GM19395 (cell line): ENCODE data around the gene RSBN1L.

Experiments
- ATAC-seq: cut with Tn5 transposase; IDR thresholded peaks from one replicate; pipeline ENCODE4 v1.9.1; 2021; ENCODE audit warnings: mild to moderate bottlenecking, moderate library complexity; ENCODE audit not compliant: unreplicated experiment

The RSBN1L gene

DNA sequence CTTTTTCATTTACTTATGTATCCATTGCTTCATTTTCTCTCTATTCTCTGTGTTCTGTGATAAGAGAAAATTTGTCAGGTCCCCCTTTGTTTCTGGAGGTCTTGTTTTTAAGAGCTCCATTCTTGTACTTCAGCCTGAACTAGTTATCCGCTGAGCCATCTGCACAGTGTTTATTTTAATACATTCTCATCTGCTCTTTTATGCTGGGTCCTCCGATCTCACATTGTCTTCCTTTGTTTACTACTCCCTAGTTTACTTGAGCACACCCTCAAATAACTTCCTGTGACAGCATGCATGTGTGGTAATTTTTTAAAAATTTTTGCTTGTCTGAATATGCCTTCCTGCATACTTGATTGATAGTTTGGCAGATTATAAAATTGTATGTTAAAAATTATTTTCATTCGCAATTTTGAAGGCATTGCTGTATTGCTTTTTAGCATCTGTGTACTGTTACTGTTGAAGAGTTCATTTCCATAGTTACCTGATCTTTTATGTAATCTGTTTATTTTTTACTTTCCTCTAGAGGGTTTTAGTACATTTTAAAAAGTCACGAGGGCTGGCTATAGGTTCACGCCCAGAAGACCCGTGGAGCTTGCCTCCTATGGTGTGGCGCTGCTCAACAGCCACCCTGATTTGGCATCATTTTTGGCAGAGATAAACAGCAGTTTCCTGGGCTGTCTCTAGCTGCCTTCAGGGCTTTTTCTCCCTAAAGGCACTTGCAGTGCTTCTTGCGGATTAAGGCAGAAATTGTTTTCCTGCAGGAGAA is 31.9 kb downstream of the RSBN1L start:
- ATAC-seq, result no peak

DNA sequence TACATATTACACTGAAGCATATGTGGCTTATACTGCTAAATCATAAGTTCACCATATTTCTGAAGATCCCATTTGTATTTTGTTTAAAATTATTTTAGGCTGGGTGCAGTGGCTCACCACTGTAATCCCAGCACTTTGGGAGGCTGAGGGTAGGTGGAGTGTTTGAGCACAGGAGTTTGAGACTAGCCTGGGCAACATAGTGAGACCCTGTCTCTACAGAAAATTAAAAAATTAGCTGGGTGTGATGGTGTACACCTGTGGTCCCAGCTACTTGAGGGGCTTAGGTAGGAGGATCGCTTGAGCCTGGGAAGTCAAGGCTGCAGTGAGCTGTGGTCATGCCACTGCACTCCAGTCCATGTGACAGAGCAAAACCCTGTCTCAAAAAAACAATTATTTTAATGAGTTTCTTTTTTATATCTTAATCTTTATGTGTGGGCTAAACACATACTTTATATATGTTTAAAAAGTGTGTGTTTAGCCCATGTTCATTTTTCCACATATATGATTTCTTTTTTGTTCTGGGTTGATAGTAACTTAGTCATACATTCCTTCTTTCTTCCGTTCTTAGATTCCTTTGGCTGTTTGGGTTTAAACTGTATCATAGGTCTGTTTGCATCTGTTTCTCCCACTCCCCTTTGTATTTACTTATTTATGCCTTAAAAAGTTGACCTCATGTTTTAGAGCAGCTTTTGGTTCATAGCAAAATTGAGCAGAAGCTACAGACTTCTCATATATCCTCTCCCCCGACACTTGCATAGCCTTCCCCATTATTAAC is 33.5 kb downstream of the RSBN1L start:
- ATAC-seq, result no peak

DNA sequence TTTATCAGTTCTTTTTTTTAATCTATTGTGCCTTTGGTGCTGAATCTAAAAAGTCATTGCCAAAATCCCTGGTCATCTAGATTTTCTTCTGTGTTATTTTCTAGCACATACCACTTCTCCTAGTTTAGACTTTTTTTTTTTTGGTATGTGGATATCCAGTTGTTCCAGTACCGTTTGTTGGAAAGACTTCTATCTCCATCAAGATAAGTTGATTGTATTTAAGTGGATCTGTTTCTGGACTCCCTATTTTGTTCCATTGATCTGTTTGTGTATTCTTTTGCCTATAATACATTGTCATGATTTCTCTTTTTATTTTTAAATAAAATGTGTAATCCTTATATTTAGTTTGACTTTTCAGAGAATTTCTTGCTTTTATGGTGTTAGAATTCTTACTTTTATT is 35.5 kb downstream of the RSBN1L start:
- ATAC-seq, result no peak

DNA sequence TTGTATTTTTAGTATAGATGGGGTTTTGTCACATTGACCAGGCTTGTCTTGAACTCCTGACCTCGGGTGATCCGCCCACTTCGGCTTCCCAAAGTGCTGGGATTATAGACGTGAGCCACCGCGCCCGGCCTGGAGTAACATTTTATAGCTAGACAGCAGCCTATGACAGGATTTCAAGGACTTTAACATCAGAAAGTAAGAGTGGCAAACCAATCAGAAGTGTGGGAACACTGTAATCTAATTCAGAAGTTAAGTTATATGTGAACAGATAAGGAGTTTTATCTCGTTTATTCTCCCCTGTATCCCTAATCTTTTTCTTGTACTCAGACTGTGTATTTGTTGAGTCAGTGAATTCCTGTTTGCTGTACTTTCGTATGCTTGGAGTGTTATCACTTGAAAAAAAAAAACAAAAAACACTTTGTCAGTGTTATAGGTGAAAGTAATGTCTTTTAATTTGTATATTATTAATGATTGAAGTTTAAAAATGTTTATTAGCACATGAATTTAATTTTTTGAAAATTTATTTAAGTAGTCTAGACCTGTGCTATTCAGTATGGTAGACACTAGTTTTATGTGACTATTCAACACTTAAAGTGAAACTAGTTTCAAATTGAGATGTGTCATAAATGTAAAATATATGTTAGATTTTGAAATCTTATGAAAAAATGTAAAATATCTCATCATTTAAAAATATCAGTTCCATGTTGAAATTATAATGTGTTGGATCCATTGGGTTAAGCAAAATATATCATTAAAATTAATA is 38.6 kb downstream of the RSBN1L start:
- ATAC-seq, result no peak

DNA sequence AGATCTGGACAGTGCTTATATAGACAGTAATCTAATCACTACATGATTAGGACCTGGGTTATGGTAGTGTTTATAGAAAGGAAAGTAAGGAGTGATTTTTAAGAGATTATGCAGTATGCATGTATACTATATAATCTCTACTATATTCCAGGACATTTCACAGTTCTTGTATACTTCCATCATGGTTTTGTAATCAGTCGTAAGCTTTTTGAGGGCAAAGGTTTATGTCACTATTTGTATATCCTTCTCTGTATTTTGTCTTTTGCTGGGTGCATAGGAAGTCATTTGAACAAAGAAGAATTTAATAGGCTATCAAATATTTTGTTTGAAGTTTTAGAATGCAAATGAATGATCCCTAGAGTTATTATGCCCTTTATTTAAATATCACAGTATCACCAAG is 39.2 kb downstream of the RSBN1L start:
- no peak for ATAC-seq

DNA sequence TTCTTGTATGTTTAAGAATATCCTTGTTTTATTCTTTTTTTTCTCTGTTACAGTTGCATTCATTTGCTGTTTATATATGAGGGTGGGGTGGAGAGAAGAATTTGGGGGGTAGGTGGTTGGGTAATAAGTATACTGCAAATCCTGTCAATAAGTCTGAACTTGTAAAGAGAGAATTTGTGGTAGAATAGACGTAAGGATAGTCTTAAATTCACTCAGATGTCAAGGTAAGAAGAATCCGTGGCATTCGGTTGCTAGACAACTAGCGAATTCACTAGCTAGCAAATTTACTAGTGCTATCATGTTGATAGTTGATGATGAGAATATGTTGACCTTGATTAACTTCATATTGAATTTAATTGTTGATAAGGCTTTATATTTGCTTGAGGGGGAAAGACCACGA is 40.7 kb downstream of the RSBN1L start:
- ATAC-seq, result no peak

DNA sequence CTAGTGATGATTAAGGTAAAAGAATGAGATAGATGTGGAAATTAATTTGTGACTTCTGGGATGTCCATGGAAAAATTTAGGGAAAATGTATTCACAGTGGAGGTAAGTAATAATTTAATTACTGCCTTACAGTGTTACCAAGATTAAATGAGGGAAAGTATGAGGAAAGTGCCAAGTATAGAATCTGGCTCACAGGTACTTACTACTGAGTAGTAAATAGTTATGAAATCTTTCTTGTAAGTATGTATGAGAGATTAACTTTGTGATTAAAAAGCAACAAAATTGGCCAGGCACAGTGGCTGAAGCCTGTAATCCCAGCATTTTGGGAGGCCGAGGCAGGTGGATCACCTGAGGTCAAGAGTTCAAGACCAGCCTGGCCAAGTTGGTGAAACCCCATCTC is 42.1 kb downstream of the RSBN1L start:
- ATAC-seq, result no peak

DNA sequence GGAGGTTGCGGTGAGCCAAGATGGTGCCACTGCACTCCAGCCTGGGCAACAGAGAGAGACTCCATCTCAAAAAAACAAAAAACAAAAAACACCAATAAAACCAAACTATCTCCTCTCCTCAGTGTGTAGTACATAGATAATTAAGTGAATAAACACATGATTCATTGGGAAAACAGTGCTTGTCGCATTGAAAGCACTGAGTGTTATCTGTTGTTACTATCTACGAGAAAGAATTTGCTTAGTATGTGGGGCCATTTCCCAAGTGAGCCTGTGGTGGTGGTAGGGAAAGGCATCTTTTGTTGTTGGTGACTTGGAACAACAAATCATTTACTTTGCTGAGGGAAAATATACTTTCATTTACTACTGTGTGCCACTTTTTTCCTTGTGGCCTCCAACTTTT is 42.6 kb downstream of the RSBN1L start:
- no peak for ATAC-seq

DNA sequence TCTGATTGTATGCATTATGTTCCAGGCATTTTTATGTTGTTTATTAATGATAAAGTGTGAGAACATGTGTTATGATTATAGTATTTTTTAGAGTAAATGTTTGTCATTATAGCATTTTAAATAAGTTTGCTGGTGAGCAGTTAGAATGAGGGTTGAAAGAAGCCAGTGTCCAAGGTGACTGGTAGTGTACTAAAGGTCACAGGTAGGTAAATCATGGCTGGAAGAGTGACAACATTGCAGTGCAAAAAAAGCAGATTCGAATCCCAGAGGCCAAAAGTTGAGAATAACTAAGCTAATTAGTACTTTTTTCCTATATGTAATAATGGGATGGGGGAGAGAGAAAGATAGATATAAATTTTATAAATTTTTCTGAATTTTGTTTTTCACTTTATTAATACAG is 44.0 kb downstream of the RSBN1L start:
- no peak for ATAC-seq

DNA sequence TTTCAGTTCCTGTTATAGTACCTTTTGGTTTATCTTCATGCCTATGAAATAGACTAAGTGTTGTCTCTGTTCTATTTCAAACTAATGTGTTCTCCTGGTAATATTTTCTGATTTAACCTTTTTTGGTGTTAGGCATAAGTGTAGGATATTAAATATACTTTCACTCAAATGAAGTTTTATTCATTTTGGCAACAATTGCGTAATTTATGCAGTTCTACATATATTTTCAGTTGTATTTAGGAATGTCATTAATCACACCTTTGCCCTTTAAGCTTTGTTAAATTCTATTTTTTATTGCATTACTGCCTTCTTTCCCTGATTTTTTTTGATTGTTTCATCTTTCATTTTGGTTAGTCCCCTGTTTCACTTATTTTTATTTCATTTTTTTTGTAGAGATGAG is 47.3 kb downstream of the RSBN1L start:
- ATAC-seq, result no peak

DNA sequence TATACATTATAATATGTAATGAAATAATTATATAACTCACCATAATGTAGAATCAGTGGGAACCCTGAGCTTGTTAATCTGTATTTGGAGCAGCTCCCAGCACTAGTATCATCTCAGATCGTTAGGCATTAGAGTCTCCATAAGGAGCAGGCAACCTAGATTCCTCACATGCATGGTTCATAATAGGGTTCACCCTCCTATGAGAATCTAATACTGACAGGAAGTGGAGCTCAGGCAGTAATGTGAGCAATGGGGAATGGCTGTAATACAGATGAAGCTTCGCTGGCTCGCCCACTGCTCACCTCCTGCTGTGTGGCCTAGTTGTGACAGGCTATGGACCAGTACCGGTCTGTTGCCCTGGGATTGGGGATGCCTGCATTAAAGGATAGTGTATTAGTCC is 49.5 kb downstream of the RSBN1L start:
- ATAC-seq, result no peak

DNA sequence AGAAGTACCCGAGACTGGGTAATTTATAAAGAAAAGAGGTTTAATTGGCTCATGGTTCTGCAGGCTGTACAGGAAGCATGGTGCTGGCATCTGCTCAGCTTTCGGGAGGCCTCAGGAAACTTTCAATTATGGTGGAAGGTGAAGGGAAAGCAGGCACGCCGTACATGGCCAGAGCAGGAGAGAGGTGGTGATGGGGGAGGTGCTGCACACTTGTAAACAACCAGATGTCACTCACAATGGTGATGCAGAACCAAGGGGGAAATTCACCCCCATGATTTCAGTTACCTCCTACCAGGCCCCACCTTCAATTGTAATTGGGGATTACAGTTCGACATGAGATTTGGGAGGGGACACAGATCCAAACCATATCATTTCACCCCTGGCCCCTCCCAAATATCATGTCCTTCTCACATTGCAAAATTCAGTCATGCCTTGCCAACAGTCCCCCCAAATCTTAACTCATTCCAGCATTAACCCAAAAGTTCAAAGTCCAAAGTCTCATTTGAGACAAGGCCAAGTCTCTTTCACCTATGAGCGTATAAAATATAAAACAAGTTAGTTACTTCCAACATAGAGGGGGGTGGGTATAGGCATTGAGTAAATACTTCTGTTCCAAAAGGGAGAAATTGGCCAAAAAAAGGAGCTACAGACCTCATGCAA is 50.0 kb downstream of the RSBN1L start:
- no peak for ATAC-seq

DNA sequence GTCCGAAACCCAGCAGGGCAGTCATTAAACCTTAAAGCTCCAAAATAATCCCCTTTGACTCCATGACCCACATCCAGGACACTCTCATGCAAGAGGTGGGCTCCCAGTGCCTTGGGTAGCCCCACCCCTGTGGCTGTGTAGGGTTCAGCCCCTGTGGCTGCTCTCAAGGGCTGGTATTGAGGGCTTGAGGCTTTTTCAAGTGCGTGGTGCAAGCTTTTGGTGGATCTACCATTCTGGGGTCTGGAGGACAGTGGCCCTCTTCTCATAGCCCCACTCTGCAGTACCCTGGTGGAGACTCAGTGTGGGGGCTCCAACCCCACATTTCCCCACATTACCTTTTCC is 50.5 kb downstream of the RSBN1L start:
- ATAC-seq, result no peak

DNA sequence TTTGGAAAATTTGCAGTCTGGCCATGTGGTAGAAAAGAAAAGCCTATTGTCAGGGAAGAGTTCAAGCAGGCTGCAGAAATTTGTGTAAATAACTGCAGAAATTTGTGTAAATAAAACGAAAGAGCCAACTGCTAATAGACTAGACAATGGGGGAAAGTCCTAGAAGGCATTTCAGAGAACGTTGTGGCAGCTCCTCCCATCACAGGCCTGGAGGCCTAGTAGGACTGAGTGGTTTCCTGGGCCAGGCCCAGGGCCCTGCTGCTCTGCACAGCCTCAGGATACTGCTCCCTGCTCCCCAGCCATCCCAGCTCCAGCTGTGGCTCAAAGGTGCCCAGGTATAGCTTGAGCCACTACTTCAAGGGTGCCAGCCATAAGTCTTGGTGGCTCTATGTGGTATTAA is 50.9 kb downstream of the RSBN1L start:
- ATAC-seq, result no peak

DNA sequence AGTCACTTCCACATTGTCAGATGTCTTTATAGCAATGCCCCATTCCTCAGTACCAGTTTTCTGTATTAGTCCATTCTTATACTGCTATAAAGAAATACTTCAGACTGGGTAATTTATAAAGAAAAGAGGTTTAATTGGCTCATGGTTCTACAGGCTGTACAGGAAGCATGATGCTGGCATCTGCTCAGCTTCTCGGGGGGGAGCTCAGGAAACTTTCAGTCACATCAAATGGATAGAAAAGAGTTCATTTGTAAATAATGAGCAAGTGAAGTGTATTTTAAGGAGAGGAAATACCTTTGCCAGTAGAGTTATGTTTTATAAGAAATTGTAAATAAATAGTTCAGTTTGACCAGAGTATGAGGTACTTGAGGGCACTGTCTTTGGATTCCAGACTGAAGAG is 51.5 kb downstream of the RSBN1L start:
- no peak for ATAC-seq

DNA sequence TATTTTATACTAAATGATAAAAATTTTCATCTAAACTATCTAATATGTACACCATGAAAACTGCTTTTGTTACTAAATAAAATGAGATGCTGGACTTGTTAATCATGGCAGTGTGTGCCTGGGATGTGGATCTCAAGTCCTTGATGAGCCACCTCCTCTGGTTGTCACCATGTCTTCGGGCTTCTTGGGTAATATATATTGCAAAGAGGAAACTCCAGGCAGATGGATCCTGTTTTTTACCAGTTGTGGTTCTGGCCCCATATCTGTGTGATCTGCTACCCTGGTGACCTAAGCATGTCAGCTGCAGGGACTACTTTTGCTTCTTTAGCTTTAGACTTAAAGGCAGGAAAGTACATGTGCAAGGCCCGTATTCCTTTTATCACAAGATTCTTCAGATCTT is 55.8 kb downstream of the RSBN1L start:
- ATAC-seq, result no peak

DNA sequence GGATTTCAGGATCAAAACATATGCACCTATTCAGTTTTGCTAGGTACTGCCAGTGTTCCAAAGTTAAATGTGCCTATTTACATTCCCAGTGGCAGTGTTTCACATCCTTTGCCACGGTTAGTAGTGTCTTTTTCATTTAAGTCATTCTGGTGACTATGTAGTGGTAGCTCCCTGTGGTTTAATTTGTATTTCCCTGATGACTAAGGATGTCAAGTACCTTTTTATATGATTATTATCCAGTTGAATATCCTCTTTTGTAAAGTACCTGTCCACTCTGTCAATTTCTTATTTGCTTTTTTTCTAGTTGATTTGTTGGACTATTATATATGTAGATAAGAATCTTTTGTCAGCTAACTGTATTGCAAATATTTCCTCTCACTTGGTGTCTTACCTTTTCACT is 56.9 kb downstream of the RSBN1L start:
- ATAC-seq, result no peak

DNA sequence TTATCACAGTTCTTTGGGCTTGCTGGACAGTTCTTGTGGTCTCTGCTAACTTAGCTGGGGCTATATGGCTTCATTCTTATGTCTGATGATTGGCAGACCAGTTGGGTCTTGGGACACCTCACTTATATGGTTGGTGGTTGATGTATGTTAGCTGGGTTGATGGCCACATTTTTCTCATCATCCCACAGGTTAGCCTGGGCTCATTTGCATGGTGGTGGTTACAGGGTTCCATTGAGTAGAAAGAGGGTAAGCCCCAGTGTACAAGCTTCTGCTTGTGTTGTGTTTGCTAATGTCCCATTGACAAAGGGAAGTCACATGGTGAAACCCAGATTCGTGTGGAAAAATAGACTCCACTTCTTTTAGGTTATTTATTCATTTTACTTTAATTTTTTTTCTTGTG is 61.3 kb downstream of the RSBN1L start:
- ATAC-seq, result peak; percentile 82

DNA sequence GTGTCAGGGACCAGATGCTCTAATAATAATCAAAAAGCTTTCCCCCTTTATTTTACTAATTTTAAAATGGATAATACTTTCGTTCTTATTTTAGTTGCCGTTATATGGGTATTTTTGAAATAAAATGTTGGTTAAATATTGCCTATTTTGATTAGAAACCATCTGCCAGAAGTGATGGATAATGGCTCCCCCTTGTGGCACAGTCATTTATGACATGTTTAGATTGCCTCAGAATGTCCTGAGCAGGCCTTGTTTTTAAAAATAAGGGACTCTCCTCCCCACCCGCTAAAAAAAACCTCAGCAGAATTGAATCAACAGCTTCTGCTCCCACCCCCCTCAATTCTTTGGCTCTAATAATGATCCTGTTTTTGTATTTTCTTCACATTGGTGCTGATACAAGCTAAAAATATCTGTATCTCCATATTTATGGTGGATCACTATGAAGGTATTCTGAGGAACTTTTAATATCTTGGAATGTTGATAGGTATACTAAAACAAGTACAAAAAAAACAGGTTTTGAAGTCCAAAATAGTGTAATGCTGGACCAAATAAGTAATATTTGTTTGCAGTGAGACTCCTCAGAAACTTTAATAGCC is 63.1 kb downstream of the RSBN1L start:
- peak; percentile 35 for ATAC-seq

DNA sequence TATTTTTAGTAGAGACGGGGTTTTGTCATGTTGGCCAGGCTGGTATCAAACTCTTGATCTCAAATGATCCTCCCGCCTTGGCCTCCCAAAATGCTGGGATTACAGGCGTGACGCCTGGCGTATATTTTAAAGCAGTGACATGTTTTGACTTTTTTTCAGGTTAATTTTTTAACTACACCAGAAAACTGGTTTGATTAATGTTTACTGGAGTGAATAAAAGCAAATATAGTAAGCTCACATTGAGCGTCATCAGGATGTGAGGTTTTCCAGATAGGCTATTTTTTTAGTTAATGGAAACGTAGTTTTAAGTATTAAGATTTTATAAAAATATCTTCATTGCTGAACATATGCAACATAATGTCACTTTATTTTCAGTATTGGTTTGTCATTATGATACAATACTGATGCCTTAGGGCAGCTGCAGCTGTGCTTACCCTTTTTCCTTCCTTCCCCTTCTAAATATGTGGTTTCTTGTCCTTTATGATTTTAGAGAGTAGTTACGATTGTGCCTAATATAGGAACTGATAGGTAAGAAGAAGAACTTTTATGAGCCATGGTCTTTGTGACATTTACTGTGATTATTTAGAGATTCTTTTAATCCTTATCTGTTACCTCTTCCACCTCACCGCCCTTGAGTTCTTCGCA is 64.7 kb downstream of the RSBN1L start:
- no peak for ATAC-seq

DNA sequence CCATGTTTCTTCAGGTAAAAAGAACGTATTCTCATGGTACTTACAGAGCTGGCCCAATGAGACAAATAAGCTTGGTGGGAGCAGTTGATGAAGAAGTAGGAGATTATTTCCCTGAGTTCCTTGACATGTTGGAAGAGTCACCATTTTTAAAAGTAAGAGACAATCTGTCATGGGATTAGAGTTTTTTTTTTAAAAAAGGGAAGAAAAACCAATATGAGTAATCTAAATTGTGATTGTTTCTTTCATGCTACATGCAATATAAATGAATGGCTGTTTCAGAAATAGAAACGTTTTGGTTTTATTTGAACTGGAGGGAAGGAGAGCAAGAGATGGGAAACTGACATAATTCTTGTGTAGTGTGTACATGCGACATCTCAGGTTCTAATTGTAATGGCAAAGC is 69.2 kb downstream of the RSBN1L start:
- no peak for ATAC-seq
